Measurements from ENCODE around the gene COX14. TPM values are rescaled to one million over a fixed set of nuclear protein-coding genes. Genes with fewer than 3 reads are reported as not detected.

COX14 gene
- total RNA-seq, 2 donors from 2014 or later, result 139 to 181 TPM

DNA sequence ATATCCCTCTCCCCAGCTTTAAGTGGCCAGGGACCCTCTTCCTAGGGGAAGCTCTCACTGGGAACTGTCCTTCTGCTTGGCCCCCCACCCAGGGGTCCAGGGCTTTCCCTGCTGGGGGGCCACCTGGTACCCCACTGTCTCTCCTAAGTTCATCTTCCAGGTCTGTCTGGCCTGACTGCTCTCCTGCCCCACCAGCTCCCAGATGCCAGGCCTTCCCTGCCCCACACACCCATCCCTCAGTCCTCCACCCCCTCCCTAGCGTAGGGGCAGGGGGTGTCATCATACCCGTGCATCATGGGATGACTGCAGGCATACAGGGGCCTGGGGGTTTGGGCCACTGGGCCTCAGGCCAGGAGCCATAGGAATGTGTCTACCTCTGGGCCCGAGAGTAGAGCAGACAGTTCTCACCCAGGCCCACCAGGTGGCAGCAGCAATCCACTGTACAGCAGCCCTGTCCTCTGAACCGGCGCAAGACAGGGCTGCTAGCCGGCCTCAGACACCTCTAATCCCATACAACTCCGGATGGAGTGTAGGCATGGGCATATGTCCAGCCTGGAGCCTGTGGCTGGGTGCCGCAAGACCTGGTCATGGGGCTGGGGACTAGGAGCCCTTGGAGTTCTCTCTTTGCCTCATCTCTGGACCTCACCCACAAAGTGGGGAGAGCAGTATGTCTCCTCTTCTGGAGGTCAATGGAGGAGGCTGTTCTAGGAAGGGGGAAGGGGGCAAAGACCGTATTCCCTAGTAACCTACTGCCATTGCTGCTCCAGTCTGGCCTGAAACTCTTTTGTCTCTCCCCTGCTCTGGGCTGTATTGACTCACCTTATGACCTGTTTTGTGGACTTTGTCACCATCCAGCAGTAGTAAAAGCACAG lies 36.9 kb upstream of the COX14 start:
- Histone ChIP-seq H3K4me1 (peaks cover 0 to 13% of the 10 kb centered on the region in 2 donors), H3K4me3 (no peak overlapping the region), H3K36me3 (no peaks in the 10 kb centered on the region), H3K27me3 (no peaks in the 10 kb centered on the region), H3K27ac (no peak overlapping the region), H3K9me3 (no peaks in the 10 kb centered on the region)
- peak; percentile 82 for DNase-seq (ENCODE audit: low spot score)
- peak; percentile 86 to 97 for TF ChIP-seq CTCF (IDR thresholded peaks at IDR 0.05)

DNA sequence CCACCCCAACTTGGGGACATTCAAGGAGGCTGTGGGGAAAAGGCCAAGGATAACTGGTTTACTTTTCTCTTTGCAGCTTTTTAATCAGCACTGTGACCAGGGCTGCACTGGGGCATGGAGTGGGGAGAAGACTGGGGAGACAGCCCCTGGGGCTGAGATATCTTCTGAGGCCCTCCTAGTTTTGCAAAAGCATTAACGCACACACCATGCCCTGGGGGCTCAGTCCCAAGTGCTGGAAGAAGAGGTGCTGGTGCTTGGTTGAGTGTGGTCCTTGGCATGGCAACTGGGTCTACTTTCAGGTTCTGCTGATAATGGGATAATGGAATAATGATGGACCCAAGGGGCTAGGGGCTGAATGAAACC lies 36.2 kb upstream of the COX14 start:
- Histone ChIP-seq H3K4me1 (peaks cover 0 to 7% of the 10 kb centered on the region in 2 donors), H3K27me3 (no peaks in the 10 kb centered on the region), H3K36me3 (no peaks in the 10 kb centered on the region), H3K27ac (no peak overlapping the region), H3K9me3 (no peaks in the 10 kb centered on the region), H3K4me3 (no peak overlapping the region)
- no peak for TF ChIP-seq CTCF (IDR thresholded peaks at IDR 0.05)
- no peak for DNase-seq (ENCODE audit: low spot score)

GRCh38 chr12:50077099-50077498 lies 34.9 kb upstream of the COX14 start:
- Histone ChIP-seq H3K27me3 (no peaks in the 10 kb centered on the region), H3K9me3 (no peaks in the 10 kb centered on the region), H3K4me3 (no peak overlapping the region), H3K36me3 (no peaks in the 10 kb centered on the region), H3K27ac (no peak overlapping the region), H3K4me1 (peaks cover 0 to 4% of the 10 kb centered on the region in 2 donors)
- no peak for TF ChIP-seq CTCF (IDR thresholded peaks at IDR 0.05)
- DNase-seq (ENCODE audit: low spot score), result no peak

DNA sequence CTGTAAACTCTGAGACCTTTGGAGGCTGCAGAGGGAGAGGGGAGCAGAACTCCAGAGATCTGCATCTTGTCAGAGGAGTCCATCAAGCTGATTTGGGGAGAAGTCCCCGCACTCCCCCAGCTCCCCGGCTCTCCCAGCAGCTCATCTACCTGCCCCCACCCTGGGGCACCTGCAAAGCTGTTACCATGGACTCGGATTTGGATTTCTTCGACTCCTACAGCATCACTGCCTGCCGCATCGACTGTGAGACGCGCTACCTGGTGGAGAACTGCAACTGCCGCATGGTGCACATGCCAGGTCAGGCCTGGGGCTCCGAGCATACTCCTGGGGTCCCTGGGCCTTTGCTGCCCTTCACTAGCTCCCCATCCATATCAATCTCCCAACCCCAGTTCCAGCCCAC lies 33.8 kb upstream of the COX14 start:
- Histone ChIP-seq H3K27ac (no peak overlapping the region), H3K9me3 (no peaks in the 10 kb centered on the region), H3K4me3 (no peak overlapping the region), H3K4me1 (peaks cover 0 to 4% of the 10 kb centered on the region in 2 donors), H3K27me3 (no peaks in the 10 kb centered on the region), H3K36me3 (no peaks in the 10 kb centered on the region)
- TF ChIP-seq CTCF (IDR thresholded peaks at IDR 0.05), result no peak
- DNase-seq (ENCODE audit: low spot score), result no peak

GRCh38 chr12:50079771-50080170 lies 32.3 kb upstream of the COX14 start:
- Histone ChIP-seq H3K4me3 (no peak overlapping the region), H3K36me3 (no peaks in the 10 kb centered on the region), H3K27me3 (no peaks in the 10 kb centered on the region), H3K4me1 (peaks cover 0 to 11% of the 10 kb centered on the region in 2 donors), H3K27ac (no peak overlapping the region), H3K9me3 (no peaks in the 10 kb centered on the region)
- no peak for TF ChIP-seq CTCF (IDR thresholded peaks at IDR 0.05)
- DNase-seq (ENCODE audit: low spot score), result no peak
